ENCODE data around the gene PLTP. TPM values are rescaled to one million over a fixed set of nuclear protein-coding genes. Genes with fewer than 3 reads are reported as not detected.
A peak's percentile ranks its signal among the peaks of the same experiment; 100 is the strongest.

PLTP gene, protein sequence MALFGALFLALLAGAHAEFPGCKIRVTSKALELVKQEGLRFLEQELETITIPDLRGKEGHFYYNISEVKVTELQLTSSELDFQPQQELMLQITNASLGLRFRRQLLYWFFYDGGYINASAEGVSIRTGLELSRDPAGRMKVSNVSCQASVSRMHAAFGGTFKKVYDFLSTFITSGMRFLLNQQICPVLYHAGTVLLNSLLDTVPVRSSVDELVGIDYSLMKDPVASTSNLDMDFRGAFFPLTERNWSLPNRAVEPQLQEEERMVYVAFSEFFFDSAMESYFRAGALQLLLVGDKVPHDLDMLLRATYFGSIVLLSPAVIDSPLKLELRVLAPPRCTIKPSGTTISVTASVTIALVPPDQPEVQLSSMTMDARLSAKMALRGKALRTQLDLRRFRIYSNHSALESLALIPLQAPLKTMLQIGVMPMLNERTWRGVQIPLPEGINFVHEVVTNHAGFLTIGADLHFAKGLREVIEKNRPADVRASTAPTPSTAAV
- total RNA-seq: 10 to 100 TPM; 22.2 to 77.3 (median 37.3) TPM

DNA sequence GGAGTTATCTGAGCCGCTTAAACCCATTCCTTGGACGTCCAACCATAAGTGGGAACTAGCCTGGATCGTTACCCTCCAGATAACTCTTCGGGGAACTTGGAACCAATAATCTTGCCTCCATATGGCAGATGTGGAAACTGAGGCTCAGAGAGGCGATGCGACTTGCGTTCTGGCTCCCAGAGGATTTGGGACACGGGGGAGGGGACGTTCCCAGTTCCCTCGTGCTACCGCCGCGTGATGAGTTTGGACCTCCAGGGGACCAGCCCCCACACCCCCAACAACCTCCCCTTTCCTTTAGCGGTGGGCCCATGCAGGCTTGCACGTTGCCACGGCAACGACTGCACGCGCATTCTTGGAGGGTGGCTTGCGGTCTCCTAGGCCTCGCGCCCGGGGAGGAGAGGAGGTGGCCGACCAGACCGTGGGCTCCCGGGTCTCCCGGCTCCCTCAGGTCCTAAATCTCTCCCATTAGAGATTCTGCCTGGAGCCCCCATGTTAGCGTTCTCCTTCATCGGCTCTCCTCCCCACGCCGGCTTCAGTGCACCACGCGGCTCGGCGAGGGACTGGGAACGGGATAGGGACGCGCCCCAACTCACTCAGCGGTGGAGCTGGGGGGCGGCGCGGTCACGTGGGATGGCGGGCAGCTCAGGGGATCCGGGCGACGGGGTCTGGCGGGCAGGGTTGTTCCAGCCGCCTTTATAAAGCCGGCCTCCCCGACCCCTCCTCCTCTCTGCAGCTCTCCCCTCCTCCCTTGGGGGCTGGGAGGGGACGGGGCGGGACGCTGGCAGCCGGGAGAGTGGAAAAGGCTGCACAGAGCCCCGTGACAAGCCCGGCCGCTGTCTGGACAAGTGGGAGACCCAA lies at the start of gene PLTP:
TSS of gene PLTP (minus strand) at position 670 of the 858 bp plus-strand sequence. CDS start 703 bp downstream, outside the sequence.
- in situ Hi-C loops (cut with MboI; ENCODE audit: low sequenced_read_pairs in 4 of 4) (no loop called here), intact Hi-C loops (cut with DNase I; ENCODE audit: low total_unique reads) (no loop called here)
- Histone ChIP-seq H3K9me3 (no peaks in the 10 kb centered on the region), H3K36me3 (no peaks in the 10 kb centered on the region), H3K27me3 (peaks cover 15 to 20% (median 19%) of the 10 kb centered on the region in 3 donors), H3K27ac (peak within 1 kb of the TSS; percentile 48 to 82 (median 66)), H3K4me3 (peak within 1 kb of the TSS; percentile 52 to 66 (median 56)), H3K4me1 (peaks cover 6 to 16% of the 10 kb centered on the region in 2 donors)
- TF ChIP-seq, protein P1, sequence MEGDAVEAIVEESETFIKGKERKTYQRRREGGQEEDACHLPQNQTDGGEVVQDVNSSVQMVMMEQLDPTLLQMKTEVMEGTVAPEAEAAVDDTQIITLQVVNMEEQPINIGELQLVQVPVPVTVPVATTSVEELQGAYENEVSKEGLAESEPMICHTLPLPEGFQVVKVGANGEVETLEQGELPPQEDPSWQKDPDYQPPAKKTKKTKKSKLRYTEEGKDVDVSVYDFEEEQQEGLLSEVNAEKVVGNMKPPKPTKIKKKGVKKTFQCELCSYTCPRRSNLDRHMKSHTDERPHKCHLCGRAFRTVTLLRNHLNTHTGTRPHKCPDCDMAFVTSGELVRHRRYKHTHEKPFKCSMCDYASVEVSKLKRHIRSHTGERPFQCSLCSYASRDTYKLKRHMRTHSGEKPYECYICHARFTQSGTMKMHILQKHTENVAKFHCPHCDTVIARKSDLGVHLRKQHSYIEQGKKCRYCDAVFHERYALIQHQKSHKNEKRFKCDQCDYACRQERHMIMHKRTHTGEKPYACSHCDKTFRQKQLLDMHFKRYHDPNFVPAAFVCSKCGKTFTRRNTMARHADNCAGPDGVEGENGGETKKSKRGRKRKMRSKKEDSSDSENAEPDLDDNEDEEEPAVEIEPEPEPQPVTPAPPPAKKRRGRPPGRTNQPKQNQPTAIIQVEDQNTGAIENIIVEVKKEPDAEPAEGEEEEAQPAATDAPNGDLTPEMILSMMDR (IDR thresholded peaks at IDR 0.05 in 4 of 5, conservative IDR thresholded peaks at IDR 0.05 in 1 of 5): no peak
- TF ChIP-seq POLR2A (IDR thresholded peaks at IDR 0.05): peak; percentile 12 to 53
- DNase-seq (peak; percentile 22 to 62), ATAC-seq (peak in 1 of 2 donors; percentile 5)

DNA sequence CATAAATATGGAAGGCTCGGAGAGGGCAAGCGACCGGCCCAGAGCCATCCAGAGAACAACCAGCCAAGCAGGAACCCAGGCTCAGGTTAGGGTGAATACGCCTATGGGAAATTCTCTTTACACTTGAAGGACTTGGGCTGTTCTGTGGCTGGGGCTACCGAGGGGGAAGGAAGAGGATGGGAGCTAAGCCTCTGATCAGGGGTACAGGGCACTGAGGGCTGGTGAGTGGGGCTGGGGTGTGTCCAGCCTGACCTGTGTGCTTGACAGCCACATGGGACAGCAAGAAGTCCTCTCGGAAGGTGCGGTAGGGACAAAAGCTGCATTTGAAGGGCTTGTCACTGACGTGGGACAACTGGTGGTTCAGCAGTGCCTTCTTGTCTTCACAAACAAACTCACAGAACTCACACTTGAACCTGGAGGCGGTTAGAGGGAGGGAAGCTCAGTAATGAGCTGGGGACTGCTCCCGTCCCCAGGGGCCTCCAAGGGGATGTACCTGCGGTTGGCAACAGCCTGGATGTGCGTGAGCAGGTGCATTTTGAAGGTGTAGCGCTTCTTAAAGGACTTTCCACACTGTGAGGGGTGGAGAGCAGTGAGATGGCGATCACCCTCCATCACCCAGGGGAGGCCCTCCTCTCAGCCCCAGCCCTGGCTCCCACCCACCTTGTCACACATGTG lies 48.1 kb upstream of the PLTP start:
- intact Hi-C loops (cut with DNase I; ENCODE audit: low total_unique reads) (no loop called here), in situ Hi-C loops (cut with MboI; ENCODE audit: low sequenced_read_pairs in 4 of 4) (loop anchor here in 2 of 4 donors (10.0 to 25.0 kb wide), 2 partner anchors 148 to 165 kb away; partner anchors contain the start of genes DNTTIP1 (in 1 of the 2), UBE2C (in 1 of the 2) and WFDC3 (in 1 of the 2))
- no peak for ATAC-seq
- peak in 1 of 2 donors; percentile 9 for DNase-seq
- Histone ChIP-seq H3K36me3 (peaks cover 0 to 93% of the 10 kb centered on the region in 2 donors), H3K27me3 (no peaks in the 10 kb centered on the region), H3K9me3 (no peaks in the 10 kb centered on the region), H3K27ac (no peak overlapping the region), H3K4me3 (no peak overlapping the region), H3K4me1 (no peaks in the 10 kb centered on the region)
- TF ChIP-seq POLR2A (IDR thresholded peaks at IDR 0.05): no peak
- TF ChIP-seq, protein P1 (IDR thresholded peaks at IDR 0.05 in 4 of 5, conservative IDR thresholded peaks at IDR 0.05 in 1 of 5): no peak

DNA sequence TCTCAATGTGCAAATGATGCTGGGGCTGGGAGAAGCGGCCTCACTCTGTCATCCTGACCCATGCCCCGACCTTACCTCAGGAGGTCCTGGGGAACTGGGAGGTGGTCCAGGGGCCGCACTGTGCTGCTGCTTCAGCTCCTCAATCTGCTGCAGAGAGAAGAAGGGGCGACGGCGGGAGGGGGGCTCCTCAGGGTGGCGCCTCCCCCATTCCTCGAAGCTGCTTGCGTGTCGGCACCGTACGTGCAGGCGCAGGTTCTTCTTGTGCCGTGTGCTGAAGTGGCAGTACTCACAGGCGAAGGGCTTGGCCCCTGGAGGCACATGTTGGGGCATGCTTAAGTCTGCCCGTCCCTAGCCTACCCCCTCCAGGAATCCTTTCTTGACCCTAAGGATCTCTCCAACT lies 47.2 kb upstream of the PLTP start:
- in situ Hi-C loops (cut with MboI; ENCODE audit: low sequenced_read_pairs in 4 of 4) (loop anchor here in 1 of 4 donors (25.0 kb wide), 1 partner anchor 147 kb away; the partner anchor contains the start of gene UBE2C), intact Hi-C loops (cut with DNase I; ENCODE audit: low total_unique reads) (no loop called here)
- H3K4me3 ChIP-seq: no peak overlapping the region
- TF ChIP-seq POLR2A (IDR thresholded peaks at IDR 0.05): no peak
- TF ChIP-seq, protein P1 (IDR thresholded peaks at IDR 0.05 in 4 of 5, conservative IDR thresholded peaks at IDR 0.05 in 1 of 5): no peak
- ATAC-seq (no peak), DNase-seq (peak in 1 of 2 donors; percentile 11)
- H3K27me3 ChIP-seq: no peaks in the 10 kb centered on the region
- no peaks in the 10 kb centered on the region for H3K4me1 ChIP-seq
- H3K36me3 ChIP-seq: peaks cover 0 to 84% of the 10 kb centered on the region in 2 donors
- H3K9me3 ChIP-seq: no peaks in the 10 kb centered on the region
- H3K27ac ChIP-seq: no peak overlapping the region

DNA sequence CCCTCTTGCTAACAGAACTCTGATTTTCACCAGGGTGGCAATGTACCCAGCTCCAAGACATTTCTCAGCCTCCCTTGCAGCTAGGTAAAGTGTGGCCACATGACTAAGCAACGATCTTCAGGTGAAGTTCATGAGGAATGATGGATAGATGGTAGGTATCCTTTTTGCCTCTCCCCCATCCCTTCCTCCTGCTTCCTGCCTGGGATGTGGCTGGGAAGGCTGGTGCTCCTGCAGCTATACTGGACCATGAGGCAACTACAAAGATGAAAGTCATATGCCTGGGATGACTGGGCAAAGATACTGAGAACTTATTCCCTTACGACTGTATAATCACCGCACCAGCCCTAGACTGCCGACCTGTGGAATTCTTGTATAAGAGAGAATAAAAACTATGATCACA lies 46.6 kb upstream of the PLTP start:
- no peaks in the 10 kb centered on the region for H3K9me3 ChIP-seq
- ATAC-seq (peak in 1 of 2 donors; percentile 15), DNase-seq (peak in 1 of 2 donors; percentile 3)
- H3K27me3 ChIP-seq: no peaks in the 10 kb centered on the region
- intact Hi-C loops (cut with DNase I; ENCODE audit: low total_unique reads) (no loop called here), in situ Hi-C loops (cut with MboI; ENCODE audit: low sequenced_read_pairs in 4 of 4) (loop anchor here in 1 of 4 donors (25.0 kb wide), 1 partner anchor 146 kb away; the partner anchor contains the start of gene UBE2C)
- H3K36me3 ChIP-seq: peaks cover 0 to 84% of the 10 kb centered on the region in 2 donors
- no peak for TF ChIP-seq POLR2A (IDR thresholded peaks at IDR 0.05)
- TF ChIP-seq, protein P1 (IDR thresholded peaks at IDR 0.05 in 4 of 5, conservative IDR thresholded peaks at IDR 0.05 in 1 of 5): no peak
- H3K4me3 ChIP-seq: no peak overlapping the region
- no peaks in the 10 kb centered on the region for H3K4me1 ChIP-seq
- H3K27ac ChIP-seq: no peak overlapping the region

Measured in gastrocnemius medialis (tissue), 4 donors.